Kidney epithelial cell (primary cell): ENCODE results near the gene PLEKHA5. TPM values are rescaled to one million over a fixed set of nuclear protein-coding genes. Genes with fewer than 3 reads are reported as not detected.

Source experiments
- DNase-seq: peaks from one replicate; pipeline ENCODE4 v3.0.0-alpha.2; 2010; ENCODE audit warnings: low read depth
- H3K27me3 ChIP-seq: 2 replicates; pipeline ENCODE4 v1.6.0; 2011; ENCODE audit warnings: low read length; ENCODE audit not compliant: control insufficient read depth, insufficient read depth
- H3K36me3 ChIP-seq: 2 replicates; pipeline ENCODE4 v1.5.1; 2011; ENCODE audit warnings: low read length; ENCODE audit not compliant: control insufficient read depth, insufficient read depth
- H3K4me3 ChIP-seq: 2 replicates; pipeline ENCODE4 v1.5.1; 2011; ENCODE audit warnings: low read depth, mild to moderate bottlenecking, control low read depth, low read length
- CTCF ChIP-seq: IDR thresholded peaks from 2 replicates; pipeline ENCODE4 v1.5.1; 2011; ENCODE audit warnings: mild to moderate bottlenecking, moderate library complexity, low read length, control low read depth, inconsistent platforms; ENCODE audit not compliant: insufficient read depth, poor library complexity, severe bottlenecking
- total RNA-seq: library from RNA; depleted of rRNA; stranded (reverse); fragments of >200 nt; gene quantifications from 2 replicates; pipeline ENCODE4 v1.2.3, GENCODE V29; 2015

PLEKHA5 gene
- total RNA-seq, 1 donor from 2014 or later = 21.9 TPM

- no peaks in the 10 kb centered on the region for H3K36me3 ChIP-seq
- TF ChIP-seq CTCF = no peak
- no peaks in the 10 kb centered on the region for H3K27me3 ChIP-seq
- no peak for DNase-seq
- no peak overlapping the region for H3K4me3 ChIP-seq
Observed at GRCh38 chr12:19150273-19150900, 20.9 kb downstream of the PLEKHA5 start.

GRCh38 chr12:19151298-19151697 is 21.8 kb downstream of the PLEKHA5 start:
- no peak for DNase-seq
- no peaks in the 10 kb centered on the region for H3K27me3 ChIP-seq
- no peak for TF ChIP-seq CTCF
- H3K36me3 ChIP-seq = no peaks in the 10 kb centered on the region
- no peak overlapping the region for H3K4me3 ChIP-seq

GRCh38 chr12:19153396-19153795 is 23.9 kb downstream of the PLEKHA5 start:
- no peak for TF ChIP-seq CTCF
- H3K36me3 ChIP-seq = no peaks in the 10 kb centered on the region
- no peak overlapping the region for H3K4me3 ChIP-seq
- no peak for DNase-seq
- H3K27me3 ChIP-seq = no peaks in the 10 kb centered on the region

- no peak for DNase-seq
- H3K36me3 ChIP-seq = no peaks in the 10 kb centered on the region
- no peaks in the 10 kb centered on the region for H3K27me3 ChIP-seq
- no peak overlapping the region for H3K4me3 ChIP-seq
- TF ChIP-seq CTCF = no peak
Observed at GRCh38 chr12:19154686-19155085, 25.2 kb downstream of the PLEKHA5 start.

GRCh38 chr12:19155981-19156734 is 26.6 kb downstream of the PLEKHA5 start:
- Histone ChIP-seq H3K27me3 (no peaks in the 10 kb centered on the region), H3K36me3 (no peaks in the 10 kb centered on the region), H3K4me3 (no peak overlapping the region)
- TF ChIP-seq CTCF = no peak
- no peak for DNase-seq
